SK-N-SH treated with all-trans-retinoic acid at 6 μM for 48 hours (cell line): ENCODE results near the gene MRGPRX2.

Experiments
- TCF4 ChIP-seq: fragments of 250-450 bp; sonication (Bioruptor Pico); IDR thresholded peaks from 2 replicates; pipeline ENCODE4 v1.8.0; 2021; ENCODE audit warnings: mild to moderate bottlenecking, moderate library complexity, borderline replicate concordance
- TOX ChIP-seq: fragments of 250-450 bp; sonication (Bioruptor Pico); IDR thresholded peaks from 2 replicates; pipeline ENCODE4 v1.8.0; 2021; ENCODE audit warnings: mild to moderate bottlenecking, moderate library complexity, borderline replicate concordance
- ZC3H10 ChIP-seq: fragments of 250-450 bp; sonication (Bioruptor Pico); IDR thresholded peaks from 2 replicates; pipeline ENCODE4 v1.5.1; 2021; ENCODE audit warnings: mild to moderate bottlenecking, moderate library complexity
- ZFP3 ChIP-seq: fragments of 250-450 bp; sonication (Bioruptor Pico); IDR thresholded peaks from 2 replicates; pipeline ENCODE4 v1.5.0; 2020; ENCODE audit warnings: mild to moderate bottlenecking, moderate library complexity
- ZNF70 ChIP-seq: fragments of 450-650 bp; formaldehyde crosslinking; IDR thresholded peaks from 2 replicates; pipeline ENCODE4 v1.5.0; 2020; ENCODE audit warnings: mild to moderate bottlenecking, moderate library complexity

GRCh38 chr11:19083166-19083565, 22.6 kb upstream of the MRGPRX2 start:
- TF ChIP-seq ZNF70 (CRISPR knock-in tag) (no peak), ZFP3 (CRISPR knock-in tag) (no peak), TOX (no peak), ZC3H10 (CRISPR knock-in tag) (no peak), TCF4 (CRISPR knock-in tag) (no peak)
